Karpas-422 (cell line): ENCODE results near the gene HUNK. TPM values are rescaled to one million over a fixed set of nuclear protein-coding genes. Genes with fewer than 3 reads are reported as not detected.

Experiments
- DNase-seq: peaks from one replicate; pipeline ENCODE4 v3.0.0-alpha.2; 2015
- H2AFZ ChIP-seq: fragments of 200-600 bp; sonication (generic); 2 replicates; pipeline ENCODE4 v1.6.1; 2014; ENCODE audit warnings: antibody characterized with exemption, low read length, mixed read lengths
- H3K27ac ChIP-seq: fragments of 200-600 bp; sonication (generic); 2 replicates; pipeline ENCODE4 v1.5.1; 2014; ENCODE audit warnings: mild to moderate bottlenecking, low read length, moderate library complexity
- H3K27me3 ChIP-seq: fragments of 200-600 bp; sonication (generic); 2 replicates; pipeline ENCODE4 v1.6.1; 2014; ENCODE audit warnings: low read length, mixed read lengths
- H3K36me3 ChIP-seq: fragments of 200-600 bp; sonication (generic); 2 replicates; pipeline ENCODE4 v1.6.1; 2014; ENCODE audit warnings: low read length, mixed read lengths; ENCODE audit not compliant: insufficient read depth
- H3K4me1 ChIP-seq: fragments of 200-600 bp; sonication (generic); 2 replicates; pipeline ENCODE4 v1.6.1; 2014; ENCODE audit warnings: mild to moderate bottlenecking, low read length, mixed read lengths
- H3K4me2 ChIP-seq: fragments of 200-600 bp; sonication (generic); 2 replicates; pipeline ENCODE4 v1.6.1; 2014; ENCODE audit warnings: low read length, low read depth, mild to moderate bottlenecking; ENCODE audit not compliant: poor library complexity, severe bottlenecking
- H3K4me3 ChIP-seq: fragments of 200-600 bp; sonication (generic); 2 replicates; pipeline ENCODE4 v1.5.1; 2014; ENCODE audit warnings: mild to moderate bottlenecking, antibody characterized with exemption, low read length, mixed read lengths
- H3K79me2 ChIP-seq: fragments of 200-600 bp; sonication (generic); 2 replicates; pipeline ENCODE4 v1.6.1; 2014; ENCODE audit warnings: mild to moderate bottlenecking, low read length, mixed read lengths
- H3K9ac ChIP-seq: fragments of 200-600 bp; sonication (generic); 2 replicates; pipeline ENCODE4 v1.6.0; 2014; ENCODE audit warnings: low read length
- H3K9me2 ChIP-seq: fragments of 200-600 bp; sonication (generic), shearing (Covaris generic); replicated peaks from 2 replicates; pipeline ENCODE4 v1.6.0; 2014; ENCODE audit warnings: mild to moderate bottlenecking, low read length, moderate library complexity; ENCODE audit not compliant: insufficient read depth
- H3K9me3 ChIP-seq: fragments of 300-700, 200-600 bp; sonication (generic); 2 replicates; pipeline ENCODE4 v1.6.1; 2014; ENCODE audit warnings: low read length, mixed read lengths
- H4K20me1 ChIP-seq: fragments of 200-600 bp; sonication (generic); 2 replicates; pipeline ENCODE4 v1.6.1; 2014; ENCODE audit warnings: mild to moderate bottlenecking, antibody characterized with exemption, low read length, low read depth; ENCODE audit not compliant: insufficient read depth
- total RNA-seq: library from RNA; depleted of rRNA; stranded (reverse); fragments of >200 nt; shearing (Covaris generic); gene quantifications from 2 replicates; pipeline ENCODE4 v1.2.3, GENCODE V29; 2014; ENCODE audit warnings: low replicate concordance

The HUNK gene
- total RNA-seq, 1 experiment from 2014 or later = not detected

DNA sequence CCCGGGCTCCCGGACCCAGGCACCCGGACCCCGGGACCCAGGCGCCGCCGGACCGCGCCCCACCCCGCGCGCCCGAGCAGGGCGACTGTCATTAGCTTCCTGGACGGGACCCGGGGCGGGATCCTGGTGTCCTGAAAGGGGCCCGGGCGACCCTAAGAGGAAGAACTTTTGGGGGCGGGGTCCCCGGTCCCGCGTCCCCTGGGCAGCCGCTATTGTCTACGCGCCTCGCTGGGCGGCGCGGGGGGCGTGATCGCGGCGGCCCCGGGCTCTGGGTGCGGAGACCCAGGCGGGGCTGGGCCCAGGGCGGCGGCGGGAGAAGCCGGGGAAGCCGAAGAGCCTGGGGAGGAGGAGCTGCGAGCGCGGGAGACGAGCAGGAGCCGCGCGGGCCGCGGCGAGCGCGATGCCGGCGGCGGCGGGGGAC lies 465 bp downstream of the HUNK start:
- no peaks in the 10 kb centered on the region for H3K4me1 ChIP-seq
- H4K20me1 ChIP-seq = no peaks in the 10 kb centered on the region
- H3K27me3 ChIP-seq = no peaks in the 10 kb centered on the region
- no peak overlapping the region for H3K27ac ChIP-seq
- H3K9me3 ChIP-seq = no peaks in the 10 kb centered on the region
- H3K9me2 ChIP-seq = no peaks in the 10 kb centered on the region
- no peaks in the 10 kb centered on the region for H3K79me2 ChIP-seq
- H3K4me2 ChIP-seq = no peak overlapping the region
- H3K4me3 ChIP-seq = no peak overlapping the region
- no peak overlapping the region for H3K9ac ChIP-seq
- H3K36me3 ChIP-seq = no peaks in the 10 kb centered on the region
- DNase-seq = no peak
- no peak overlapping the region for H2AFZ ChIP-seq

DNA sequence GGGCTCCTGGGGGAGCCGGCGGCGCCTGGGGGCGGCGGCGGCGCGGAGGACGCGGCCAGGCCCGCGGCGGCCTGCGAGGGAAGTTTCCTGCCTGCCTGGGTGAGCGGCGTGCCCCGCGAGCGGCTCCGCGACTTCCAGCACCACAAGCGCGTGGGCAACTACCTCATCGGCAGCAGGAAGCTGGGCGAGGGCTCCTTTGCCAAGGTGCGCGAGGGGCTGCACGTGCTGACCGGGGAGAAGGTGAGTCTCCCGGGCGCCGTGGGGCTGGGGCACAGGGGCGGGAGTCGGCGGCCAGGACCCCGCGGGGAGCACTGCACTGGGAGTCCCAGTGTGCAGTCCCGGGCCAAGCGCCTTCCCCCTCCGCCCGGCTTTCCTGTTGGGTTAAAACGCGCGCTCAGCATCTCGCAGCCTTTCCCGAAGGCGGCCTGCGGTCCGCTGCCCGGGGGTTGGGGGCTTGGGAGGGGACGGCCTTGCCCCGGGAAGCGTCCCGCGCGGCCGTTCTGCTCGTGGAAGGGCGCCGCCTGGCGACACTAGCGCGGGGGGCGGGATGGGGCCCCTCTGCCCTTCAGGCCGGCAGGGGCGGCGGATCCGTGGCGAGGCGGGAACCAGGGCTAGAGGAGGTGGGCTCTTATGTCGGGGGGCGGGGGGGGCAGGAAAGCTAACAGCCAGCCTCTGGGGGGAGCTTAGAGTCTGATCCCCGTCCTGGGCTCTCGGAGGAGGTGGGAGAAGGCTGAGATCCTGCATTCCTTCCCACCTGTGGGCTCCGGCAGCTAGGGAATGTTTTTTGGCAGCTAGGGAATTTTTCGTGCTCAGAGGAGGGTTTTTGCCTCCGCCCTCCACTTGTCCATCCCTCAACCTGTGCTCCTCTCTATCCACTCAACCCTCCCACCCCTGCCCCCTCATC lies 1.1 kb downstream of the HUNK start:
- Histone ChIP-seq H2AFZ (no peak overlapping the region), H3K9ac (no peak overlapping the region)
- DNase-seq = no peak

DNA sequence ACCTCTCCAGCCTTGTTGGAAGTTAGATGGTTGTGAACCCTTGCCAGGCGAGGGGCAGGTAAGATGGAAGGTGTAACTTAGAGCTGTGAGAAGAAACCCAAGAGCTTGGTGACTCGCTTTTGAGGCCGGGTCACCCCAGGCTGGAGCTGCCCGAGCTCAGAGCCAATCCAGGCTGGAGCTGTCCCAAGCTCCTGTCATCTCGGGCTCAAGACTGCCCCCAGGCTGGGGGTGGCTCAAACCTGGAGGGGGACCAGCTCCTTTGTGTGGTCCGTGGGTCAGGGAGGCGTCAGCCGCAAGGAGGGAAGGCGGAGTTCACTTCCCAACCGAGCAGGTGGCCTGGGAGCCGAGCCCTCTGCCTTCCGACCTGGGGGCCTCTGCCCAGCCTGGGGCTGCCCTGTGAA lies 2.0 kb downstream of the HUNK start:
- Histone ChIP-seq H3K4me1 (no peaks in the 10 kb centered on the region), H3K79me2 (no peaks in the 10 kb centered on the region), H3K4me3 (no peak overlapping the region), H3K27ac (no peak overlapping the region), H3K9ac (no peak overlapping the region), H3K36me3 (no peaks in the 10 kb centered on the region), H3K4me2 (no peak overlapping the region), H2AFZ (no peak overlapping the region), H3K9me2 (no peaks in the 10 kb centered on the region), H3K9me3 (no peaks in the 10 kb centered on the region), H3K27me3 (no peaks in the 10 kb centered on the region), H4K20me1 (no peaks in the 10 kb centered on the region)
- DNase-seq = peak; percentile 12

More for the DNA sequence above, 1.1 kb downstream of the HUNK start:
- Histone ChIP-seq H3K27me3 (no peaks in the 10 kb centered on the region), H3K4me3 (no peak overlapping the region), H3K9me2 (no peaks in the 10 kb centered on the region), H3K79me2 (no peaks in the 10 kb centered on the region), H3K27ac (no peak overlapping the region), H3K36me3 (no peaks in the 10 kb centered on the region), H3K4me2 (no peak overlapping the region), H4K20me1 (no peaks in the 10 kb centered on the region), H3K4me1 (no peaks in the 10 kb centered on the region), H3K9me3 (no peaks in the 10 kb centered on the region)

DNA sequence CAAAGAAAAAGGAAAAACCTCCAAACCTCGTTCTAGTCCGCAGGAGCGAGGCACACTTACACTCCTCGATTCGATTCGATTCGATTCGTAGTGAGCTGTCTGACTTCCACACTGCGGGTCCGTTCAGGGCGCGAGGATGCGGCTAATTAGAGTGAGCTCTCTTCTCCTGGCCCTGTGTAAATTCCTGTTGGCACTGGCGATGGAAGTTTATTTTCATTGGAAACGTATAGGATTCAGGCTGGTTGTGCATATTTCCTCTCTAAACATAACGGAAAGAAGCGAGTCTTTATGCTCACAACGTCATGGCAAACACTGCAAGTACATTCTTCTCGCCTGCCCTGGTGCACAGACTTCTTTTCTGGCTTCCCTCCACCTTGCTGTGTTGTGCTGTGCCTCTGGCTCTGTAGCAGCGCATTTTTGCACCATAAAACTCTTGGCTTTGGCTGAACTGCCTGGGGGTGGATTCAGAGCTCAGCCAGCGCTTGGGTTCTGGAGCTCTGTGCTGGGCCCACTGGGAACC lies 2.7 kb downstream of the HUNK start:
- no peaks in the 10 kb centered on the region for H3K9me2 ChIP-seq
- peak; percentile 10 for DNase-seq
- H3K4me1 ChIP-seq = no peaks in the 10 kb centered on the region
- H3K9ac ChIP-seq = no peak overlapping the region
- H3K4me2 ChIP-seq = no peak overlapping the region
- no peak overlapping the region for H3K27ac ChIP-seq
- H3K4me3 ChIP-seq = no peak overlapping the region
- H4K20me1 ChIP-seq = no peaks in the 10 kb centered on the region
- no peaks in the 10 kb centered on the region for H3K27me3 ChIP-seq
- no peaks in the 10 kb centered on the region for H3K9me3 ChIP-seq
- no peaks in the 10 kb centered on the region for H3K36me3 ChIP-seq
- no peaks in the 10 kb centered on the region for H3K79me2 ChIP-seq
- H2AFZ ChIP-seq = no peak overlapping the region

DNA sequence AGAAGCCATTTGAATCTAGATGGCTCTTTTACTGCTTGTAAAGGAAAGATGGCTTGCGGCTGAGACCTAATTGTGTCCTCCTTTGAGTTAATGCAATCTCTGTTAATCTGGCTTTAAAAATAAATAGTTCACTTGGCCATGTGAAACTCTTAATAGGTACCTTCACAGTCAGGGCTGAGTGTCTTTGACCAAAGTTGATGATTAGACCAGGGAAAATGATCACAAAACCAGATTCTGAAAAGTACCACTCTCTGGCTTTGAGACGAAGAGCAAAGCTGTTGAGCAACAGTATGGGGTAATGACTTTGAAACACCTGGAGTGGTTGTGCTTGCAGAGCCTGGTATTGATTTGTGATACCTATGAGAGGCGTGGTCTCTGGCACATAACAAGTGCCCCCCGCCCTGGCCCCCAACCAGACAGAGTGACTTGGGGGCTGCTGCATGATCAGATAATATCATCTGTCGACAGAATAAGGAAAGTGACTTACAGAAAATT lies 4.7 kb downstream of the HUNK start:
- Histone ChIP-seq H3K36me3 (no peaks in the 10 kb centered on the region), H3K79me2 (no peaks in the 10 kb centered on the region), H3K9me2 (no peaks in the 10 kb centered on the region), H4K20me1 (no peaks in the 10 kb centered on the region), H3K4me1 (no peaks in the 10 kb centered on the region), H3K27me3 (no peaks in the 10 kb centered on the region), H2AFZ (no peak overlapping the region), H3K4me3 (no peak overlapping the region), H3K27ac (no peak overlapping the region), H3K4me2 (no peak overlapping the region), H3K9ac (no peak overlapping the region), H3K9me3 (no peaks in the 10 kb centered on the region)
- no peak for DNase-seq

DNA sequence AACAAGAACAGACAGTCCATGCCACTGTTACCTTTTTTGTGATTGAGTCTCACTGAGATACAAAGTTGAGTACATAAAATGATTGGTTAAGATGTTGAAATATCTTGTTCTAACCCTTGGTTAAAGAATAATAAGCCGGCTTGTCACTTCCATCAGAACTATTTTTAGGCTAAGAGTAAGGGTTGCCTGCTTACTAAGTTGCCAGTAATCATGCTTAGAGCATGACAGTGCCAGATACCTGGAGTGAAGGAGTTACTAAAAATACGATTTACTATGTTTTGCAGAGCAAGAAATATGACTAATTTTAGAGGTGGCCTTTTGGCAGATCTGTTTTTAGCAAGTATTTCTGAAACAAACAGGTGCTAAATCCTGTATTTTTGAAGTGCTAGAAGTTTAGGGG lies 6.0 kb downstream of the HUNK start:
- Histone ChIP-seq H3K27me3 (no peaks in the 10 kb centered on the region), H3K79me2 (no peaks in the 10 kb centered on the region), H3K9me2 (no peaks in the 10 kb centered on the region), H3K9me3 (no peaks in the 10 kb centered on the region), H3K4me3 (no peak overlapping the region), H2AFZ (no peak overlapping the region), H3K9ac (no peak overlapping the region), H3K4me2 (no peak overlapping the region), H3K27ac (no peak overlapping the region), H3K4me1 (no peaks in the 10 kb centered on the region), H4K20me1 (no peaks in the 10 kb centered on the region), H3K36me3 (no peaks in the 10 kb centered on the region)
- DNase-seq = peak; percentile 36

DNA sequence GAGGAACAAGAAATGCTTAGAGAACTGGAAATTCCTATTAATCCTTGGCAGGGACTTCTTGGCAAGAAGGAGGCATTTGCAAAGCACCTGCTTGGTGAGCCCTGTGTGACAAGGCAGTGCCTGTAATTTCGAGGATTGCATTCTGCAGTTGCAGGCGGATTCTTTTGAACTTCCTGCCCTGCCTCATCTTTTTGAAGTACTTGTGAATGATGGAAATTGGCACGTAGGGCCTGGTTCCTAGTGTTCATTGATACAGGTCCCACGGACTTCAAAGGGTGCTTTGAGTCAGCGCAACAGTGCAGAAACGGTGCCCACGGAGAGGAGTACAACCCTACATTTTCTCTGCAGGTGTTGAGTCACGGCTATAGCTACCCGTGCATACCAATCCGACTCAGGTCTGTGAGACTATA lies 6.4 kb downstream of the HUNK start:
- H3K9ac ChIP-seq = no peak overlapping the region

DNA sequence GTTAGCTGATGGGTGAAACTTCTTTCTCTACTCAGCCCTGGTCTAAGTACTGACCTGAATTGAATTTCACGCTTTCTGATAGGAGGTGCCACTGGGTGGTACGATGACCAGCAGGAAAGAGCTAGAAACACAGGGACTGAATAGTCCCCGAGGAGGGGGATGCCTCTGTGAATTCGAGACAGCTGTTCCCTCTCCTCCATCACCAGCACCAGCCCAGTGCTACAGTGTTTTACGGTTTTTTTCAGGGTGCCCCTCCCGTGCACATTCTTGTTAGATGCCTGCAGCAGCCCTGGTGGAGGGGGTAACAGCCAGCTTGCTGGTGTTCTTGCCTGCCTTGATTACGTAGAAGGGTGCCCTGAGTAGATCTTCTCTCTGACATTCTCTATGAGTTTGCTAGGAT lies 7.1 kb downstream of the HUNK start:
- no peak overlapping the region for H3K4me2 ChIP-seq
- H3K9me3 ChIP-seq = no peaks in the 10 kb centered on the region
- H3K36me3 ChIP-seq = no peaks in the 10 kb centered on the region
- no peaks in the 10 kb centered on the region for H3K27me3 ChIP-seq
- H3K9ac ChIP-seq = no peak overlapping the region
- H3K4me3 ChIP-seq = no peak overlapping the region
- no peaks in the 10 kb centered on the region for H4K20me1 ChIP-seq
- H3K79me2 ChIP-seq = no peaks in the 10 kb centered on the region
- H3K4me1 ChIP-seq = no peaks in the 10 kb centered on the region
- no peaks in the 10 kb centered on the region for H3K9me2 ChIP-seq
- H2AFZ ChIP-seq = no peak overlapping the region
- DNase-seq = peak; percentile 4
- H3K27ac ChIP-seq = no peak overlapping the region

More for the DNA sequence above, 6.4 kb downstream of the HUNK start:
- Histone ChIP-seq H3K4me1 (no peaks in the 10 kb centered on the region), H3K4me2 (no peak overlapping the region), H3K36me3 (no peaks in the 10 kb centered on the region), H2AFZ (no peak overlapping the region), H3K4me3 (no peak overlapping the region), H3K27ac (no peak overlapping the region), H3K9me3 (no peaks in the 10 kb centered on the region), H3K79me2 (no peaks in the 10 kb centered on the region), H3K9me2 (no peaks in the 10 kb centered on the region), H3K27me3 (no peaks in the 10 kb centered on the region), H4K20me1 (no peaks in the 10 kb centered on the region)
- DNase-seq = peak; percentile 22
